Kidney (tissue), 14 donors: ENCODE data around the gene WDFY2. TPM values are rescaled to one million over a fixed set of nuclear protein-coding genes. Genes with fewer than 3 reads are reported as not detected.

ENCODE experiments used
- DNase-seq, 5 donors: peaks; one replicate each; pipeline ENCODE4 v3.0.0-alpha.2; 2013 to 2020
- FAIRE-seq: peaks from 2 replicates; lab custom pipeline; 2012; peaks lifted over from hg19 to GRCh38; lab: Jason Lieb, UNC
- H3K27ac ChIP-seq, 2 donors: one replicate each; pipeline ENCODE4 v1.7.0; 2013; ENCODE audit warnings: low read depth in 2 of 2, low read length in 2 of 2, inconsistent platforms in 1 of 2
- H3K27me3 ChIP-seq: one replicate; pipeline ENCODE4 v1.7.1; 2013; ENCODE audit warnings: low read length, inconsistent platforms; ENCODE audit not compliant: control insufficient read depth, insufficient read depth
- H3K36me3 ChIP-seq, 3 donors: one replicate each; pipeline versions ENCODE4 v1.7.0 to v1.7.1; 2013; ENCODE audit warnings: low read length in 3 of 3, control low read depth in 1 of 3, inconsistent platforms in 1 of 3; ENCODE audit not compliant: insufficient read depth in 3 of 3, control insufficient read depth in 2 of 3
- H3K4me1 ChIP-seq, 3 donors: one replicate each; pipeline versions ENCODE4 v1.7.0 to v1.7.1; 2013; ENCODE audit warnings: low read length in 3 of 3, inconsistent platforms in 1 of 3, low read depth in 1 of 3; ENCODE audit not compliant: control insufficient read depth in 2 of 3, insufficient read depth in 2 of 3
- H3K4me3 ChIP-seq, 3 donors: one replicate each; pipeline versions ENCODE4 v1.7.0 to v1.8.1; 2013; ENCODE audit warnings: low read length in 3 of 3, control low read depth in 1 of 3, inconsistent platforms in 1 of 3
- H3K9ac ChIP-seq, 3 donors: one replicate each; pipeline versions ENCODE4 v1.7.0 to v1.7.1; 2013; ENCODE audit warnings: low read length in 3 of 3, control low read depth in 1 of 3, inconsistent platforms in 1 of 3
- H3K9me3 ChIP-seq, 3 donors: one replicate each; pipeline versions ENCODE4 v1.7.0 to v1.7.1; 2013; ENCODE audit warnings: low read length in 3 of 3, control low read depth in 1 of 3, inconsistent platforms in 1 of 3; ENCODE audit not compliant: control insufficient read depth in 2 of 3, insufficient read depth in 1 of 3
- intact Hi-C: fragments of 100-400 bp; cut with DNase I; formaldehyde crosslinking; loops from one replicate; pipeline ENCODE4 v1.11.1; 2022
- polyA plus RNA-seq: library from polyadenylated mRNA; stranded (reverse); fragments of 350-450 nt; fragmentation: Illumina TruSeq; extraction: RNeasy Lipid Tissue Mini Kit (QIAGEN cat#74804); gene quantifications from one replicate; pipeline ENCODE4 v1.2.3, GENCODE V29; 2014; ENCODE audit warnings: low read depth, low replicate concordance; ENCODE audit not compliant: insufficient read depth
- total RNA-seq: library from RNA; stranded (reverse); fragmentation: NEBNext Ultra II Directional; extraction: Animal tissue kit (Norgen Biotek cat#: 25700); gene quantifications from one replicate; pipeline ENCODE4 v1.2.1, GENCODE V29; 2021
- TF ChIP-seq, protein P1 (sequence below): IDR thresholded peaks from 3 replicates; pipeline ENCODE4 v1.5.1; 2012; ENCODE audit warnings: mild to moderate bottlenecking, moderate library complexity, borderline replicate concordance; ENCODE audit not compliant: insufficient read depth; ENCODE audit errors: extremely low read depth
- donor health status: control.
- donor health status: control.
- donor health status: control.
- donor health status: control.
- donor health status: control.
- donor health status: DM: yes; HTN: yes; CAD: no.
- donor health status: Normal renal cell carcinoma (clear cell type).

The WDFY2 gene
- total and polyA plus RNA-seq, 2 donors from 2014 or later = 4.8 to 13.0 TPM

DNA sequence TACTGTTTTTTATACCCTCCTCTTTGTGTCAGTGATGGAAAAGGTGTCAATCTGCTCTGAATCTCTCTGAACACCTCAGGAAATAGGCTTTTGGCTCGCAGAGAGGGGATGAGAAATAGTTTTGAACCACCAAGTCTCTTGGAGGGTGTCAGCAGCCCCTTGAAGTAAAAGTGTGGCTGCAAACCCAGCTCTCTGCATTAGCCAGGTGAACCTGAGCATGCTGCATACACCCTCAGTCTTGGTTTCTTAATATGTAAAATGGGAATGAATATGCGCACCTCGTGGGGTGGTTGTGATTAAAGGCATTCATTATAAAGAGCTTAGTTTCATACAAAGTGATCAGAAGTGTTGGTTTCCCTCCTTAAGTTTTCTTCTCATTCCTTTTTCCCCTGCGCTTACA lies 221.1 kb downstream of the WDFY2 start:
- intact Hi-C loops = no loop called here
- no peak for FAIRE-seq
- Histone ChIP-seq H3K27me3 (no peaks in the 10 kb centered on the region), H3K36me3 (no peaks in the 10 kb centered on the region), H3K9me3 (no peaks in the 10 kb centered on the region), H3K9ac (peak overlapping the region in 1 of 3 donors; percentile 89), H3K4me1 (peaks cover 0 to 32% (median 23%) of the 10 kb centered on the region in 3 donors), H3K4me3 (peak overlapping the region in 1 of 3 donors; percentile 84), H3K27ac (peak overlapping the region in 1 of 2 donors; percentile 98)
- TF ChIP-seq, protein P1, sequence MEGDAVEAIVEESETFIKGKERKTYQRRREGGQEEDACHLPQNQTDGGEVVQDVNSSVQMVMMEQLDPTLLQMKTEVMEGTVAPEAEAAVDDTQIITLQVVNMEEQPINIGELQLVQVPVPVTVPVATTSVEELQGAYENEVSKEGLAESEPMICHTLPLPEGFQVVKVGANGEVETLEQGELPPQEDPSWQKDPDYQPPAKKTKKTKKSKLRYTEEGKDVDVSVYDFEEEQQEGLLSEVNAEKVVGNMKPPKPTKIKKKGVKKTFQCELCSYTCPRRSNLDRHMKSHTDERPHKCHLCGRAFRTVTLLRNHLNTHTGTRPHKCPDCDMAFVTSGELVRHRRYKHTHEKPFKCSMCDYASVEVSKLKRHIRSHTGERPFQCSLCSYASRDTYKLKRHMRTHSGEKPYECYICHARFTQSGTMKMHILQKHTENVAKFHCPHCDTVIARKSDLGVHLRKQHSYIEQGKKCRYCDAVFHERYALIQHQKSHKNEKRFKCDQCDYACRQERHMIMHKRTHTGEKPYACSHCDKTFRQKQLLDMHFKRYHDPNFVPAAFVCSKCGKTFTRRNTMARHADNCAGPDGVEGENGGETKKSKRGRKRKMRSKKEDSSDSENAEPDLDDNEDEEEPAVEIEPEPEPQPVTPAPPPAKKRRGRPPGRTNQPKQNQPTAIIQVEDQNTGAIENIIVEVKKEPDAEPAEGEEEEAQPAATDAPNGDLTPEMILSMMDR = no peak
- no peak for DNase-seq

DNA sequence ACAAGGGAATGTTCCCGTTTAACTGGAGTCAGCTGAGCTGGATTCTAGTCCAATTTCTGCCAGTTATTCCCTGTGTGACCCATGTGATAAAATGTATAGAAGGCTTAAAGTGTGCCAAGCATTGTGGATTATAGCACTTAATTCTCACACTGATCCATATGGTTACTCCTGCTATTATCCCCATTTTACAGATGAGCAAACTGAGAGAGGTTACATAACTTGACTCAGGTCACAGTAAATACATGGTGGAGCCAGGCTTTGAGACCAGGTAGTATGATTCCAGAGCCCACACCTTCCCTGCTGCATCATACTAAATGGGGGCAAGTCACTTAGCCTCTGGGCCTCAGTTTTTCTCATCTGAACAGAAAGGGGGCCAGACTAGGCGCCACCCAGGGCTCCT lies 221.7 kb downstream of the WDFY2 start:
- Histone ChIP-seq H3K4me1 (peaks cover 0 to 32% (median 23%) of the 10 kb centered on the region in 3 donors), H3K36me3 (no peaks in the 10 kb centered on the region), H3K27ac (no peak overlapping the region), H3K9ac (no peak overlapping the region), H3K9me3 (no peaks in the 10 kb centered on the region), H3K27me3 (no peaks in the 10 kb centered on the region), H3K4me3 (peak overlapping the region in 1 of 3 donors; percentile 6)
- FAIRE-seq (no peak), DNase-seq (no peak)
- TF ChIP-seq, protein P1 = no peak
- intact Hi-C loops = no loop called here

DNA sequence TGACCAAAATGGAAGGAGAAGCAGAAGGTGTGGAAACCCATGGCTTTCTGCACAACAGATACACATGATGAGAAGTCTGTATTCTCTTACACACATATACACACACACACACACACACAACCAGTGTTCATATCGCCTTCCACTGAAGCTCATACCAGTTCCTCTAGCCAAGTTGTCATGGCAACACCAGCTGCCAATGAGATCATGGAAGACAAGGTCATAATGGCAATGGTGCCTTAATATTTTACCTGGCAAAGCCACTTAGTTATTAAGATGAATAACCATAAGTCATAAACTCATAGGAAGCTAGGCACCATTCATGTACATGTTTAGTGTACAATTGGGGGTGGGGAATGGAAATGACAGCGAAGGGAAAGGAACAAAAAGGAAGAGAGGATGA lies 222.3 kb downstream of the WDFY2 start:
- Histone ChIP-seq H3K9me3 (no peaks in the 10 kb centered on the region), H3K27me3 (no peaks in the 10 kb centered on the region), H3K4me3 (no peak overlapping the region), H3K4me1 (peaks cover 0 to 29% (median 22%) of the 10 kb centered on the region in 3 donors), H3K9ac (no peak overlapping the region), H3K36me3 (no peaks in the 10 kb centered on the region), H3K27ac (no peak overlapping the region)
- intact Hi-C loops = no loop called here
- FAIRE-seq (no peak), DNase-seq (peak in 1 of 5 donors; percentile 40)
- TF ChIP-seq, protein P1 = no peak

DNA sequence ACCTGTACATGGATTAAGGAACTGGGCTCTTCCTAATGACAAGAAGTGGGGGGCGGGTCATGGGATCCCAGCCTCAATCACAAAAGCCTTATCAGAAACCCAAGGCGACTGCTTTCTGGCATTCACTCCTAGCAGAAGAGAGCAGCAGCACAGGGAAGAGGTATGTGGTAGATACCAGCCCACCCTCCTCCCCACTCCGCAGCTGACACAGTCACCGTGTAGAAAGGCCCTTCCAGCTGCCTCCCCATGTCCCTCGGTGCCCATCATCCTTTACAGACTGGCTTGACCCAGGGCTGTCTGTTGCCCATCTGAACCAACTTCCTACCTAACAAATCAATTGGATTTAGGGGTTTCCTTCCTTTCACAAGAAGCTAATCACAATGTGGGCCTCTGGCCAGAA lies 222.8 kb downstream of the WDFY2 start:
- DNase-seq (no peak), FAIRE-seq (no peak)
- Histone ChIP-seq H3K36me3 (no peaks in the 10 kb centered on the region), H3K9ac (no peak overlapping the region), H3K4me1 (peaks cover 0 to 24% (median 20%) of the 10 kb centered on the region in 3 donors), H3K9me3 (no peaks in the 10 kb centered on the region), H3K4me3 (no peak overlapping the region), H3K27ac (no peak overlapping the region), H3K27me3 (no peaks in the 10 kb centered on the region)
- TF ChIP-seq, protein P1 = no peak
- intact Hi-C loops = no loop called here
